Measurements from ENCODE around the gene PAM.
"Not testable (repeated sequence)": the region's sequence is repeated elsewhere in the genome, so short reads cannot be mapped to it uniquely, and the experiment has no call there.

Gene PAM

DNA sequence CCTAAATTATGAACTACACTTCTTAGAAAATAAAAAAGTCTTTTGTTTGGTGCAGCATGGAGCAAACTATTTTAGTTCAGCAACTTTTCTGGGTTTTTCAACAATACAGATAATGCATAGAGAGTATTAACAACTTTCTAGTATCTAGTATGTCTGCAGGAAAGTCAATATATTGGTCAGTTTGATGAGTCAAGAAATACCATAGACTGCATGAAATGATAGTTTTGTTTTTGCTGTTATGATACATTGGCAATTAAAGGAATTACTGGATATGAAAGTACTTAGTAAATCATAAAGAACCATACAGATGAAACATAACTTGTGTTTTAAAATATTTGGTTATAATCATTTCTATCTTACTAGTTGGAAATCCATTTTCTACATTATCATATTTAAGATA is 191.3 kb downstream of the PAM start:
- no peak for DNase-seq (ENCODE audit: low read depth)

- DNase-seq (ENCODE audit: low read depth), result no peak
These were observed 191.9 kb downstream of the PAM start for GRCh38 chr5:102946971-102947370.

GRCh38 chr5:102955488-102955887 is 200.4 kb downstream of the PAM start:
- DNase-seq (ENCODE audit: low read depth), result no peak

- DNase-seq (ENCODE audit: low read depth), result no peak
These were observed 201.5 kb downstream of the PAM start for GRCh38 chr5:102956599-102956998.

DNA sequence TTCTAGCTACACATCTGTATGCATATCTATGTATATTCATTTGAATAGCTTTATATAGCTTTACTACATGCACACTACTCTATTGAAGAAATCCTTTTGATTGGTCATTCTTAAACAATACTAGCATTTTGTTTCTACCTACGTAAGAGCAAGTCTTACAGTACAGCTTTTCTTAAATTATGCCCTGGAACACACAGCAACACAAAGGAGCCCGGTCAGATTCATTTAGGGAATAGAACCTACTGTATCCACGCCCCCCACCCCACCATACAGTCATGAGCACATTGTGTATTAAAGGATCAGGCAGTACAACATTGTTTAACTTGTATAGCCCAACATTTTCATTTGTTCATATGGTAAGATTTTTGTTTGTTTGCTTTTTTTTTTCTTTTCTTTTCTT is 202.0 kb downstream of the PAM start:
- no peak for DNase-seq (ENCODE audit: low read depth)

DNA sequence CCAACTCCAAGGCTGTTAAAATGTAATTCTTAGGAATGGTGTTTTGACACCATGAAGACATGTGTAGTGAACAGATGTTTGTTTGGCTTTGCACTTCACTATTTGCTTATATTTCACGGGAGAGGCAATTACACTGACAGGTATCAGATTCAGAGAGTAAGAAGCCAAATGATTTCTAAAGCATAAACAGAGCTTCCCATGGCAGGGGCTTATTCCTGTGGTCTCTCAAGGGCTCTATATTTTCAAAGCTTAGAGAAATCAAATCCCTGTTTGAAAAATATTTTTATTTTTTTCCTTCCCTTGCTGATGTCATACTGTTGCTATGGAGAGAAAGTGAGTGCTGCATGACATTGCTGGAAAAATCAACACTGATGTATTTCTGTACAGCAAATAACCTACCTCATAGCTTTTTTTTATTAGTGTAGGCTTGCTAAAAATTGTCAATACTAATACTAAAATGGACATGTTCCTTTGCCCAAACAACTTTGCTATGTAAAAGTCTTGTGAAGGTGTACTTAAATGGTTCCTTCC is 203.4 kb downstream of the PAM start:
- DNase-seq (ENCODE audit: low read depth), result no peak

GRCh38 chr5:102959055-102959454 is 203.9 kb downstream of the PAM start:
- DNase-seq (ENCODE audit: low read depth), result no peak

GRCh38 chr5:102961671-102962070 is 206.6 kb downstream of the PAM start:
- no peak for DNase-seq (ENCODE audit: low read depth)

- DNase-seq (ENCODE audit: low read depth), result no peak
These were observed 210.5 kb downstream of the PAM start for GRCh38 chr5:102965653-102966052.

- DNase-seq (ENCODE audit: low read depth), result no peak
These were observed 214.5 kb downstream of the PAM start for GRCh38 chr5:102969641-102970040.

- no peak for DNase-seq (ENCODE audit: low read depth)
These were observed 216.7 kb downstream of the PAM start for GRCh38 chr5:102971676-102972293.

GRCh38 chr5:102974177-102974576 is 219.1 kb downstream of the PAM start:
- no peak for DNase-seq (ENCODE audit: low read depth)

DNA sequence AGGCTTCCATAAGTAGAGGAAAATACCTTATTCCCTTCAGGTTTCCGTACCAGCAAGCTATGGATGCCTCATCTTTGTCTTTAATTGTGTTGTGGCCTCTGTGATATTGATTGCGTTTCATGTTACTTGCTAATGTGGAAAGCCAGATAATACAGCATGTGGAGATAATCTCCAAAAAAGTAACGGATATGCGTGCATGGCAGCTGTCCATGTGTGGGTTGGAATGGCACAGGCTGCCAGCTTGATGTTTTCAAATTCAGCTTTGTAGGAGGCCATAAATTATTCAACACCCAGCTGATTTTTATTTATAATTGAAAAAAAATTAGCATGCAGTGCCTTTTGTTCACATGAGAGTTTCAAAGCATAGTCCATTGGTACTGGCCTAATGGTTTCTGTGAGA is 219.9 kb downstream of the PAM start:
- no peak for DNase-seq (ENCODE audit: low read depth)

DNA sequence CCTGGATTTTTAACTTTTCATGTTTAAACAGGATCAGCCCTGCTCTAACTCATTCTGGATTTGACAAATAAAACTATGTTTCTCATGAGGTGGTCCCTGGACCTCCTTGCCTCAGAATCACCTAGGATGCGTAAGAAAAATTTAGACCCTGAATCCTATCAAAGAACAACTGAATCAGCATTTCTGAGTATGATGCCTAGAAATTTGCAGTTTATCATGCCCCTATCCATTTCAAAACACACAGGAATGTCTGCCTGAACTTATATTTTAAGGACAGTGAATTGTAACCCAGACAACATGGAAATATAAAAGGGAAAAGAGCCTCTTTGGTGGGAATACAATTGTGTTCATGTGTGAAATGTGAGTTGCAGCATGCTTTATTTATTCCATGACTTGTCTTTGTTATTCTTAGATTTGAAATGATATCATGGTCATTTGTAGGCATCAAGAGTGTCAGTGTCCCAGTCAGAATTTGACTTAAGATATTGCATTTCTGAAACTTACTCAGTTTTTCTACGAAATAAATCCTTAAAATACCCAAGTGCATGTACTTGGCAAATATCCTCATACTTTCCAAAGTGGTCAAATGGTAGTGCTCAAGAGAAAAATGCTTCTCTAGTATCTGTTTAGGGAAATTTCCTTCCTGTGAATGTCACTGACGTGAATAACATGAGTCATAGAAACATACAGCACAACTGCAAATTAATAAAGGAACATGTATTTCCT is 220.5 kb downstream of the PAM start:
- DNase-seq (ENCODE audit: low read depth), result no peak

DNA sequence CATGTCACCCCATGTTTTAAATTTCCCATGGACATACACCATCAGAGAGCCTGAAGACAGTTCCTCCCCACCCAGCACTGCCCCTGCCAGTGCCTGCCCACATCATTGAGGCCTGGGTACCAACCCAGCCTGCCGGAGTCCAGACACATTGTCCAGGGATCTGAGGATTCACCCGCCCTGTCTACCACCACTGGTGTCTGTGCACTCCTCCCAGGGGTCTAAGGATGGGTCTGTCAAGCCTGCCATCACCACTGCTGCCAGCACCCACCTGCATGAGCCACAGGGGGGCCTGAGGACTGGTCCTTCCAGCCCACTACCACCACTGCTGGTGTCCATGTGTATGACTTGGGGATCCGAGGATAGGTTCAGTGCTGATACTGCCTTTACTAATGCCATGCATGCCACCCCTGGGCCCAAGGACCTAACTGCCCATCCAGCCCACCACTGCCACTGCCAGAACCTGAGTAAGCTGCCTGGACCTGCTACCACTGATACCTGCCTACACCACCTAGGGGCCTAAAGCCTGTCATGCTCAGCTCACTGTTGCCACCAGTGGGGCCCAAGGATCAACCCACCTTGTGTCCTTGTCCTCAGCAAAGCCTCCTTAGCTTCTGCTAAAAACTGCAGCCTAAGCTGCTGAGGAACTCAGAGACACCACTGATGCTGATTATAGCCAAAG is 227.0 kb downstream of the PAM start:
- no peak for DNase-seq (ENCODE audit: low read depth)

GRCh38 chr5:102986074-102986473 is 231.0 kb downstream of the PAM start:
- no peak for DNase-seq (ENCODE audit: low read depth)

DNA sequence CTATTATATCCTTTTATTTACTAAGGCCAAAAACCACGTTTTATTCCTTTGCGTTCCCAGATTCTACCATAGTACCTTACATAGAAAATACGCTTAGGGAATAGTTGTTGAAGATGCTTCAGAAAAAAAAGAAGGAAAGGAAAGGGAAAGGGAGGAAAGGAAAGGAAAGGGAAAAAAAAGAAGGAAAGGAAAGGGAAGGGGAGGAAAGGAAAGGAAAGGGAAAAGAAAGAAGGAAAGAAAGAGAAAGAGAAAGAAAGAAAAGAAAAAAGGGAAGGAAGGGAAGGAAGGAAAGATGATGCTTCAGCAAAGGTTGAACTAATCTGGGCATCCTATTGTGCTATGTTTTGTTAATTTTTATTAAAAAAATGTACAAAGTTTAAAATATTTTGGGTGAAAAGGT is 233.4 kb downstream of the PAM start:
- DNase-seq (ENCODE audit: low read depth), result no peak

DNA sequence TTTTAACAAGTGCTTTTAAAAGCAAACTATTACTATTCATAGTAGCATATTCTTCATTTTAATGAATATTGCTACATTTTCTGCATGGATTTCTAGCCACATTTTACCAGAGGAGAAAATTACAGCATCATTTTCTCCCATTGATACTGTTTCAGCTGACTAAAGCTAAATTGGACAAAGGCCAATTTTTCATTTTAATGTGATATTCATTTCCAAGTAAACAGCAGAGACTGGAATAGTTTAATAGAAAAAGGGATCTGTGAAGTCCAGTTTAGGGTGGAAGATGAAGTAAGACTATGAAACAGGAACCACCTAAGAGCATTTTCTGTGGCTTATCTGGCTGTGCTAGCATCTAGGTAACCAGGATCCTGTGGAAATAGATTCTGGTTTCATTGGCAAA is 236.7 kb downstream of the PAM start:
- DNase-seq (ENCODE audit: low read depth), result no peak

GRCh38 chr5:102996011-102996575 is 241.0 kb downstream of the PAM start:
- no peak for DNase-seq (ENCODE audit: low read depth)

DNA sequence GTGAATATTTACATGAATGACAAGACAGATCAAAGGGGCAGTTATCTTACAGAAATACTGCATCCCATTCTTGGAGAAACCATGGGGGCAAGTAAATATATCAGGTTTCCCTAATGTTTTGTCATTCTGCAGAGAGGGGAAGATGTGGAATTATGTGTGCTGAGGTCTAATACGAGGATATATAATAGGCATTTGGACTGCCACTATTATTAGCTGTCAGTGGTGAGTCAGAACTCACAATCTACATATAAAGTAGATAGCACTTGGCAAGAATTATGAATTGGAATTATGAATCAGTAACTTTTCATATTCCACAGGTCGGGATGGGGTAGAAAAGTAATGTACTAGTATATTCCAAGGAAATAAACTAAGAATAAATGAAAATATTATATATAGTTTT is 243.1 kb downstream of the PAM start:
- no peak for DNase-seq (ENCODE audit: low read depth)

- no peak for DNase-seq (ENCODE audit: low read depth)
These were observed 244.1 kb downstream of the PAM start for GRCh38 chr5:102999191-102999590.

DNA sequence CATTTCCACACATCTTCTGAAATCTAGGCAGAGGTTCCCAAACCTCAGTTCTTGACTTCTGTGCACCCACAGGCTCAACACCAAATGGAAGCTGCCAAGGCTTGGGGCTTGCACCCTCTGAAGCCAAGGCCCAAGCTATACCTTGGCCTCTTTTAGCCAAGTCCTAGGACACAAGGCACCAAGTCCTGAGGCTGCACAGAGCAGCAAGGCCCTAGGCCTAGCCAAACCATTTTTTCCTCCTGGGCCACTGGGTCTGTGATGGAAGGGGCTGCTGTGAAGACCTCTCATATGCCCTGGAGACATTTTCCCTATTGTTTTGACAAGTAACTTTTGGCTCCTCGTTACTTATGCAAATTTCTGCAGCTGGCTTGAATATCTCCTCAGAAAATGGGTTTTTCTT is 244.5 kb downstream of the PAM start:
- not testable (repeated sequence) for DNase-seq (ENCODE audit: low read depth)

DNA sequence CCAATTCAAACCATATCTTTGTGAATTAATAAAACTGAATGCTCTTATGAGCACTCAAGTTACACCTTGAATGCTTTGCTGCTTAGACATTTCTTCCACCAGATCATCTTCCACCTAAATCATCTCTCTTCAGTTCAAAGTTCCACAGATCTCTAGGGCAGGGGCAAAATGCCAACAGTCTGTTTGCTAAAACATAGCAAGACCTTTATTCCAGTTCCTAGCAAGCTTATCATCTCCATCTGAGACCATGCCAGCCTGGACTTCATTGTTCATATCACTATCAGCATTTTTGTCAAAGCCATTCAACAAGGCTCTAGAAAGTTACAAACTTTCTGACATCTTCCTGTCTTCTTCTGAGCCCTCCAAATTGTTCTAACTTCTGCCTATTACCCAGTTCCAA is 245.0 kb downstream of the PAM start:
- no peak for DNase-seq (ENCODE audit: low read depth)
